NCI-H226 (cell line): ENCODE data around the gene CERS3.
A peak's percentile ranks its signal among the peaks of the same experiment; 100 is the strongest.
"Not testable (repeated sequence)": the region's sequence is repeated elsewhere in the genome, so short reads cannot be mapped to it uniquely, and the experiment has no call there.

Experiments
- DNase-seq: peaks from one replicate; pipeline ENCODE4 v3.0.0-alpha.2; 2015

CERS3 gene

DNA sequence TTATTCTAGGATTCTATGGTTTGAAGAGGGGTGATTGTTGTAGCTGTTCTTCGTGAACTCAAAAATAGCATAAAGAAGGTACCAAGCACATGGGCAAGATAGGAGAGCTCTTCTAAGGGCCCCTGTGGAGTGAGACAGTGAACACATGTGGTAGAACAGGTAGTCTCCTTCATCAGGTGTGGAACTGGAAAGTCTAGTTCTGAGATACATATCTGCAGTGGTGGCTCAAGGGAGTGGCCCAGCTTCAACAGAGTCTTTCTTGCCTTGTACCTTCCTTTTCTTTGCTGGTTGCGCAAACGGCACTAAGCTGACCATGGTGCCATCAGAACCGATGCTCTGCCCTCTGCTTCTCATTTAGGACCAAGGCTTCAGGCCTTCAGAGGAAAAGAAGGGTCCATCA is 65.2 kb downstream of the CERS3 start:
- DNase-seq: no peak

DNA sequence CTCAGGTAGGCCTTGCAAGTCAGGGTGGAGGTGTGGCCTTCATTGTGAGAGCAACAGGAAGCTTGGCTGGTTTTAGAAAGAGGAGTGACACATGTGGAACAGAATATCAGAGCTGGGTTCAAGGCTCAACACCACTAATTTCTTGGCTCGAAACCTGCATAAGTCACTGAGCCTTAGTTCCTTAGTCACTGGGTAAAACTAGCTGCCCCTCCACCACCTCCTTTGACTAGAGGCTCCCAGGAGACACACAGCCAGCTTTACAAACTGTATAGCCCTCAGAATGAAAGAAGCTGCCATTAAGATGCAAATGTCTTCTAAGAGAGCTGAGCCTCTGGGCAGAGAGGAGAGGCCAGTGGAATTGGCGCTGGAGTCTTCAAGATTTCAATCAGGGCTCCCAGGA is 67.7 kb downstream of the CERS3 start:
- no peak for DNase-seq

DNA sequence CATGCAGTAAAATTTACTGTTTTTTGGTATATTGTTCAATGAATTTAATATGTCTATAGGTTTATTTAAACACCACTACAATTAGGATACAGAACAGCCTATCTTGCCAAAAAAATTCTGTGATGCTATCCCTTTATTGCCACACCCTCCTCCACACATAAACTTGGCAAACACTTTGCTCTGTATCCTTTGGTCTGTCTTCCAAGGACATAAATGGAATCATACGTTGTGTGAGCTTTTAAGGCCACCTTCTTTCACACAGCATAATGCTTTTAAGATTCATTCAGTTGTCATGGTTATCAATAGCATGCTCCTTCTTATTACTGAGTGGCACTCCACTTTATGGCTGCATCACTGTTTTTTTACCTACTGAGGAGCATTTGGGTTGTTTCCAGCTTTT is 71.5 kb downstream of the CERS3 start:
- no peak for DNase-seq

DNA sequence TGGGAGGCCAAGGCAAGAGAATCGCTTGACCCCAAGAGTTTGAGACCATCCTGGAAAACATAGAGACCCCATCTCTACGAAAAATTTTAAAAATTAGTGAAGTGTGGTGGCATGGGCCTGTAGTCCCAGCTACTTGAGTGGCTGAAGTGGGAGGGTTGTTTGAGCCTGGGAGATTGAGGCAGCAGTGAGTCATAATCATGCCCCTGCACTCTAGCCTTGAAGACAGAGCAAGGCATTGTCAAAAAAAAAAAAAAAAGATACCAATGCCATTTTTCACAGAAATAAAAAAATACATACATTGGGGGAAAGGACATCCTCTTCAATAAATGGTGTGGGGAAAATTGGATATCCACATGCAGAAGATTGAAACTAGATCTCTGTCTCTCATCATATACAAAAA is 74.6 kb downstream of the CERS3 start:
- DNase-seq: no peak

DNA sequence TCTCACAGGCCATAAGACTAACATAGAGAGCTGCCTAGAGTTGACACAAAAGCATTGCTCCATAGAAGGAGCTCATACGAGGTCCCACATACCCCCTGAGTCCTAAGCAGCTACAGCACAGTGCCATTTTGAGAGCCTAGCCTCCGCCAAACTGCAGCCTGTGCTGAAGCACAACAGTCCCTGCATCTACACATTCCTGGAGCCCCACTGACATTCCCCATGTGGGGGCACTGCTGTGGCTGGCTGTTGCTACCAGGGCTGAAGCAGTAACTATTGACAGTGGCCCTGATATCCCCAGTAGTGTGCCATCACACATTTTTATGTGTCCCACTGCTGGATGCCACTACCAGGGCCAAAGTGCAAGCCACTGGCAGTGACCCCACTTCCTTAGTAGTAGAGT is 80.3 kb downstream of the CERS3 start:
- no peak for DNase-seq

DNA sequence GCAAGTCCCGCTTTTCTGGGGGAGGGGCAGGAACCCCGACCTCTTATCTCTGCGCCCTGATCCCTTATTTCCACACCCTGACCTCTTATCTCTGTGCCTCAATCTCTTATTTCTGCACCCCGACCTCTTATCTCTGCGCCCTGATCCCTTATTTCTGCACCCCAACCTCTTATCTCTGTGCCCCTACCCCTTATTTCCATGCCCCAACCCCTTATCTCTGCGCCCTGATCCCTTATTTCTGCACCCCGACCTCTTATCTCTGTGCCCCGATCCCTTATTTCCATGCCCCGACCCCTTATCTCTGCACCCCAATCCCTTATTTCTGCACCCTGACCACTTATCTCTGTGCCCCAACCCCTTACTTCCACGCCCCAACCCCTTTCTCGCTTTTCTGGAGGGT is 87.7 kb downstream of the CERS3 start:
- not testable (repeated sequence) for DNase-seq

DNA sequence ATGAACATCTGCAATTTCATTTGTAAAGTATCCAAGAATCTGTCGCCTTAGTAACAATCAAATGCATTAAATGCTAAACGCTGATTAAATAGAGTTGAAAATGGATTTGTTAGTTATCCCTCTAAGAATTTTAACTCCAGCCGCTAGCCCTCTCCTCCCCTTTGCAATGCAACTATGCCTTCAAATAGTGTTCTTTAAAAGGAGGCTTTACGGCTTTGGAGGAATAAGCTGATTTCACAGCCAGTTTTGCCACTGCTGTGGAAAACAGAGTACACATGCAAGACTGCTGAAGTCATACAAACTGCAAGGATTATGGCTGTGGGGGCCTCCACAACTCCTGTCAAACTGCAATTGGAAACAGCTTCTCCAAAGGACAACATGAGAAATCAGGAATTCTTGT is 89.2 kb downstream of the CERS3 start:
- no peak for DNase-seq

DNA sequence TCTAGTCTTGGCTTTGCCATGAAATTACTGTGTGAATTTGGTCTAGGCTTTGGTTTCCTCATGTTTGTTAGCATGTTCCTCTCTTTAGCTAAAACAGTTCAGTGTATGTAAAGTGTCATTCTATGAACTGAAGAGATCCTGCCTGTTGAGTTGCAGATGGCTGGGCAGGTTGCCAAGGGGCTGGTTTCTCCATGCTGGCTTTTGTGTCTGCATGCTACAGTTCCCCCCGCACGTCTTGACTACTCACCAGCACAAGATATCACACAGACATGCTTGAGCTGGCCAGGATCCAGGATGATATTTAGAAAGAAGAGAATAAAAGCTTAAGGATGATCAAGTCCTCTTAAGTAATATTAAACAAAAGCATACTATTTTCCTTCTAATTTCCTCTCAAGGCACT is 90.2 kb downstream of the CERS3 start:
- peak; percentile 85 for DNase-seq

DNA sequence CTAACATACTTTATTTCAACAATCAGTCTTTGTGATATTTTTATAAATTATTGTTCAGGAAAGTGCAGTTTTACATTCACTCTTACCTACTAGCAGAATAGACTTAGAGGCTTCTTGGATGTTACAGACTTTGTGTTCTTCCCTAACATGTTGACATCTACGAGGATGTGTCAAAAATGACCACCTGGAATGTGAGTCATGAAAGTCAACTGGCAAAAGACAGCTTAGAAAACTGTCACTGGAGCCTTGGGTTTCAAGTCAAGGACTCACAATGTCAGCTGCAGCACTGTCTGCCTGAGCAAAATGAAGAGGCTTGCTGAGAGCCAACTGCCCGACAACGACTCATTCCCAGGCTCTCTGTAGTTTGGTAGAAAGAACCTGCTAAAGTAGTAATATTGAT is 91.5 kb downstream of the CERS3 start:
- no peak for DNase-seq

DNA sequence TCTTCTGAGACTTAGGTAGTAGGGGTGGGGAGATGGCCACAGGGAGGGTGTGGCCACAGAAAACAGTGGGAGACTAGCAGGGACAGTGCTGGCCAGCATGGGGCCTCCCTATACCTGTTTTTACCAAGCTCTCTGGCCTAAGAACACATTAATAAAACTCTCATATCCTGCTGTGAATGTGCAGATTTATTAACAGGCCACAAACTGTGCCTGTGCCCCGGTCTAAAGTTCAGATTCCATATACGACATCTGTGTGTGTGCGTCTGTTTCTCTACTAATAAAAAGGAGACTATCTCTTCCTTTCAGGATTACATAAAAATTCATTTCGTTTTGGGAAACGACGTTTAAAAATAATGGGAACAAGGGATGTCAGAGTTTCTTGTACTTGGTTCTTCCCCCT is 94.2 kb downstream of the CERS3 start:
- DNase-seq: no peak

DNA sequence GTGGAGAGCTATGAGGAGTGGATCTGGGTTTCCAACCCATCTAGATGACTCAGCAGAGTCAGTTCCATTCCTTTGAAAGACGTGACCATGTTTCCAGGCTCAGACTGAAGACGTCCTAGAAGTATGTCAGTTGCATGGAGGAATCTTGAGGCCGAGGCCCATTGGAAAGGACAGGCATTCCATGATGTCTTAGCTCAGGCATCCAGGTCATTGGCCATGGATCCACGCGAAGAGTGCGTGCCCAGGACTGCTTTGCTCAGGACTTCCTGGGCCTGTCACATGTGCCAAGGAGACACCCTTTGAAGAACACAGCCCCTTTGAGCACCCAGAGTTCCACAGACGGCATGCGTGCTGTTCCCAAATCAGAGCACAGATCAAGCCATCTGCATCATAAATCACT is 94.7 kb downstream of the CERS3 start:
- DNase-seq: no peak

DNA sequence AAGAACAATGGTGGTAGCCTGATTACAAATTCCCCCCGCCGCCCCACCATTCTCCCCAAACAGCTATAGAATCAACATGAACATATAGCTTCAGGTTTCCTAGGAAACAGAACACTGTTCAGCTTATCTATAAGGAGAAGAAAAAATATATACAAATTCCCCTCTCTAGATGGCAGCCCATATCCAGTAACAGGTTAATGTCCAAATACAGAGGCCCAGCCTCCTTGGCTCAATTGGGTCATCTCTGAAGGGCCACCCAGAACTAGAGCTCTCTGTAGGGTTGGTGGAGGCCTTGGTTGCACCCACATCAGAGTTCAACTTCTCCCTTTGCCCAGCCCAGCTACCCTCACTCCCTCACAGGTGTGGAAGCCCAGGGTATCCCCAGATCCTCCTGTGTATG is 95.4 kb downstream of the CERS3 start:
- DNase-seq: peak; percentile 18

DNA sequence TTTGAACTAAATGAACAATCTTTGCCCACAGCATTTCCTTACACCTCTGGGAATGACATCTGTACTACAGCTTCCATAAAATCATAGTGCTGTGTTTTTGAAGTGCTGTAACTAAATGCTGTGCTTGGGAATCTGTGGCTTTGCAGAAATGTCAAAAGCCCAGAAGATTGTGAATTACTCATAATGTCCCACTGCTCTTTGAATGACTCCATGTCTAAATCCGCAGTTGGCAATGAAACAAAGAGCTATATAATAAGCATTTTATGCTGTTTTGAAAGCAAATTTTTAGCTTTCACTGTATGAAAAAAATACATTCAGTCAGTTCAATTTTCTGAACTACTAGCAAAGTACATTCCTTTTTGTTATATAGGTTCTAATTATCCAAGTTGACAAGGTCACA is 98.3 kb downstream of the CERS3 start:
- no peak for DNase-seq

DNA sequence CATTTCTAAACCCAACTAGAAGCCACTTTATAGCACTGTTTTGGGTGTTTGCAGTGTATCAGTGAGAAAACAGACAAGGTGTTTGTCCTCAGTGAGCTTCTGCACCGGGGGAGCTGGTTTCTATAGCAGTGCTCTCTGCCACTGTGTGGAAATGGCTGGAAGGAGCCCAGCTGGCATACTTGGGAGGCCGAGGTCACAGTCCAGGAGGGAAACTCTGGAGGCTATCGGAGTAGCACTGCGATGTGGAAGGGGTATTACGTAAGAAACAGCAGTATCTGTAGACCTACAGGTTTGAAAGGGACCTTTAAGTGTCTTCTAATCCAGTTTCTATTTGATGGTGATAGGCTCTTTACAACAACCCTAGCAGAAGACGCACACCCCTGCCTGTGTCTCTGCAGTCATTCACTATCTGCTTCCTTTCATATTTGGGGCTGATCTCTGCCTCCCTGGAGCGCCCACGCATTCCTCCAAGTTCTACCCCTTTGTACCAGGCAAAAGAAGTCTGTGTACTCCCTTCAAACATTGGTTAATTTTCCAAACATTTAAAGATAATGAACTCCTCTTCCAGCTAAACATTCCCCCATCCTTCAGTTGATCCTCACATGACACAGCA is 99.5 kb downstream of the CERS3 start:
- DNase-seq: peak; percentile 85

DNA sequence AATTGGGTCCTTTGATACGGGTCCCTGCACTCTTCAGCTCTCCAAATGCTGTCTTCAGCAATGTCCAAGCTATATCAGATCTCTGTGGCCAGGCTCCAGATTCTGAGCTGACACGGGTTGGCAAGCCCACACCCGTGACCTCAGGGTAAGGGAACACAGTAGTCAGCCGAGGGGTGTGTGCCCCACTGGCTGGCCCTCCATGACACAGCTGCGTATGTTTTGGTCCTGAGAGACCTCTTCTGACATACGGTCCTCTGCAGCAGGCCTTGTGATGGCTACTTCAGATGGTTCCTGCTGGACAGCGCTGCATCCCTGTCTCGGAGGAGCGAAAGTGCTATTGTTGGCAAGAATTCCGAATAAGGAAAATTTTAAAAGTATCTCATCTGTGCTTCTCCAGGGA is 101.8 kb downstream of the CERS3 start:
- no peak for DNase-seq

DNA sequence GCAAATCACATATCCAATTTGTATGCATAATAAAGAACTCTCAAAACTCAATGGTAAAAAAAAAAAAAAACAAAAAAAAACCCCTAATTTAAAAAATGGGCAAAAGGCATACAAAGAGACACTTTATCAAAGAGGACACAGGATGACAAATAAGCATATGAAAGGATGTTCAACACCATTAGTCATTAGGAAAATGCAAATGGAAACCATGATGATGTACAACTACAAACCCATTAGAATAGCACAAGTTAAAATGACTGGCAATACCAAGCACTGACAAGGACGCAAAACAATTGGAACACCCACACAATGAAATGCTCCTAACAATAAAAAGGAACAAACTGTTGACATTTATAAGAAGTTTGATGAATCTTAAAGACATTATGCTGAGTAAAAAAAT is 123.6 kb downstream of the CERS3 start:
- no peak for DNase-seq

DNA sequence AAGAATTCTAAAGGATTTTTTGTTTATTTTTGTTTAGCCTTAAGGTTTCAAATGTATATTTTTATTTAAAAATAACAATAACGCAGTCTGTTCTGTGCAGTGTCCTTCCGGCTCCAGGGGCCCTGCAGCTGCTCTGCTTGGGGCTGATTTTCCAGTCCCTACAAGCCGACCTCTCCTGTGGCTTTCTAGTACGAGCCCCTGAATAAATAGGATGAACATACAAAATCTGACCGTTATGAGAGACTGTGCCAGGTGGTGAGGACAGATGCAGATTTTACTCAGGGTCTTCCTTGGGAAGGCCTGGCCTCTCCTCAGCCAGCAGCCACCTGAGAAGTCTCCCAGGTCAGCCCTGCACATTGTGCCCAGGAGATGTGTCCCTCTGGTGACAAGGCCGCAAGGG is 127.8 kb downstream of the CERS3 start:
- no peak for DNase-seq

DNA sequence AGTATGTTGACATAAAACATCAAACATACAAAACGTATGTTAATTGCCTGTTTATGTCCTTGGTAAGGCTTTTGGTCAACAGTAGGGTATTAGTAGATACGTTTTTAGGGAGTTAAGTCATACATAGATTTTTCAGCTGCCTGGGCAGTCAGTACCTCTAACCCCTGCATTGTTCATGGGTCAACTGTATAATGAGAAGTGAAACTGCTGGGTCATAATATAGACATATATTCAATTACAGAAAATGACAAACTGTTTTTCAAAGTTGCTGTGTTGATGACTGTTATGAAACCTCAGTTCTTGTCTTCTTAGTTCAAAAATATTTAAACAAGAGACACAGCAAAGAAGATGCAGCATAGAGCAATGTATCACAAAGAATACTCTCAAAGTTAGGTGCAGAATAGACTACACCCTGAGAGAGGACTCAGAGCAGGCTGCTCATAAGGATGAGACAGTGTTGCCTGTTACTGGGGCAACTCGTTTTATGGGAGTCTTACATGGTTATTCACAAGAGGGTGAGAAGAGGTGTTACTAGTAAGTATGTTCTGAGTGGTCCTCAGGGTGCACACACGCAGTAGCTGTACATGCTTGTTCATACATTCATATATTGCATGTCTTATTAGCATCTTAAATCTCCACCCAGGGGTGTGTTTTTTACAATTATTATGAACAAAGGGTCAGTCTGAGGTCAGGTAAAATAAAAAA is 133.9 kb downstream of the CERS3 start:
- DNase-seq: no peak

DNA sequence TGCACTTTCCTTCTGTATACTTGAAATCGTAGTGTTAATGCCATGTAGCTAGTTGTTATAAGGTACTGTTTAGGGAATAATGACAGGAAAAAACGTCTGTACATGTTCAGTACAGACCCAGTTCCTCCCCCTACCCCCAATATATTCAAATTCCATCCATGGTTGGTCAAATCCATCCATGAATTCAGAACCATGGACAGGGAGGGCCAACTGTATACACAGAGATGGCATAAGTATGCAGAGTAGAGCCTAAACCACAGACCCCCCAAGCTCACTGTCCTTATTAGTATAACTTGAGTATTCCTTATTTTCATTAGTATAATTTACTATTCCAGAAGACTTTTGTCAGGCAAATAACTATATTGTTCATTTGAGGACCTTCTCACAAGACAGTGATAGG is 135.7 kb downstream of the CERS3 start:
- DNase-seq: no peak

DNA sequence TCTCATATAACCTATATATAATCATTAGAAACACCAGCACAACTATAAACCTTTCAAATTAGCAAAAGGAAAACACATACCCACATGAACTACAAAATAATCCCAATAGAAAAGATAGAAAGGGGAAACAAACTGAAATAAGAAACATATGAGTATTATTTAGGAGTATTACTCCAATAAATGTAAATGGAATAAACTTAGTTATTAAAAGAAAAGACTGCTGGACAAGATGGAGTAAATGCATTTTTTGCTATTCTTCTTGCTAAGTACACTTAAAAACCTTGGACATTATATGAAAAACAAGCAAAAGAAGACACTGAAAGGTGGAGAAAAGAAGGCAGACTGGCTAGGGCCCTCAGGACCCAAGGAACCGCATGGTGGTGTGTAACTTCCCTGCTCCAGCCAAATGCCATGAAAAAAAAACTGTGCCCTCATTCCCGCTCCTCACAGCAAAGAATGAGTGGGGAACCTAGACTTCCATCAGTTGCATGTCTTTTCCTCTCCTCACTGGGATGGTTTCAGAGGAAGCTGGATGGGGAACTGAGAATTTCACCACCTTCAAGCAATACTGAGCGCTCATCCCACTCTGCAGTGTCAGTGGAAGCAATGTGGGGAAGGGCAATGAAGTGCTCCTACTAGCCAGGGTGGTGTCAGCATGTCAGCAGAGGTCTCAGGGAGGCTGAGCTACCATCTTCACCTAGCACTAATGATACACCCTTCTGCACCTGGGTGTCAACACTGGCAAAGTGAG is 143.3 kb downstream of the CERS3 start:
- no peak for DNase-seq

DNA sequence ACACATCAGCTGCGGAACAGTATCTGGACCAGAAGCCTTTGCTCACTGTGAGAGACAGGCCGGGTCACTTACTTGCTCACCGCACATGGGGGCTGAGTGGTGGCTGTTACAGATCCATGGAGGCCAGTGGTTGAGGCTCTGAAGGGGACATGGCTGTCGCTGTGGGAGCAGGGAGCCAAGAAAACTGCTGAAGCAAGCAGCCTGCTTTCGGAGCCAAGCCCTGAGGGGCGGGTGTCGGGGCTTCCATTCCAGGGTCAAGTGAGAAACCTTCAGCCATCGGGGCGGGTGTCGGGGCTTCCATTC is 144.7 kb downstream of the CERS3 start:
- no peak for DNase-seq

DNA sequence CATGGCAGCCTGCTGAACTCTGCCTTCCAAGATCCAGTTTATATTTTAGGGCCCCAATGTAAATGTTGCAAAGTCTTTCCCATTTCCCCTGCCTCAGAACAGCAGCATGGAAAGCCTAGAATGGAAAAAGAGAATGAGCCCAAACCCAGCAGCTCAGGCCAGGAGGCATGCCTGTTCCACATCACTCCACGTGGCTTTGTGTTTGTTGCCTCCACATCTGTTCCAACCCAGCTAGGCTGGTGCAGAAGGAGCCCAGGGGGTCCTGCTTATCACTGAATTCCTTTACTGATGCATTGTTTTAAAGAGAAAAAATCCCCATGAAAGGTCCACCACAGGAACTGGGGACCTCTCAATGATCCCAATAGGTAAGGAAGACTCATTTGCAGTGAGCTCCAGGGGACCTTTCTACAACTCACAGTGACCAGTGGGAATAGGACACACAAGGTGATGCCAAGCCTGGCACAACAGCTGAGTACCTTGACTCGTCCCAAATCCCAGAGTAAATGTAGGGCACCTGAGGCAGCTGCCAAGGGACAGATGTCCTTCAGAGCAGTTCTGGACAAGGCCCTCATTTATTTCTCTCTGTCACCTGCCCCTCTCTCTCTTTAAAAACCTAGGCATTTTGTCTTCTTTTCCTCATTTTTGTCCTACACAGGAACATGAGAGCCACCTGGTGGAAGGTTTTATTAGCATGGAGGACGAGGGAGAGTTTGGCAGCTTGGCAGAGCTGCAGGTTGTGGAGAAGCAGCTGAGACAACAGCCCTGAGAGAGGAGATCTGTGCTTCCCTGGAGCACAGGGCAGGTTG is 145.2 kb downstream of the CERS3 start:
- DNase-seq: no peak

DNA sequence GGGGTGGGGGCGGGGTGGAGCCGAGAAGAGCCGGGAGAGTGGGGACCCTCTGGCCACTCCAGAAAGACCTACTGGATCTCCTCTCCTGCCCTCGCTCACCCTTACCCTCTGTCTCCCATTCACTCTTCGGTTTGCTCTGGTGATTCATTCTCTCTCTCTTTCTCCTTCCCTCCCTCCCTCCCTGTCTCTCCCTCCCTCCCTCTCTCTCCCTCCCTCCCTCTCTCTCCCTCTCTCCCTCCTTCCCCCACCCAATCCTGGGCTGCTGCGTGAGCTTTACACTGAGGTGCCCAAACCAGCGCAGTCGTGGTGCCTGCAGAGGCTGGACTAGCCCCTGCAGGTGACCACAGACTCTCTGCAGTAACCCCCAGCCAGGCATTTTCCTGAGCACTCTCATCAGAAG is 154.8 kb downstream of the CERS3 start:
- DNase-seq: no peak
